HepG2 (cell line): Measurements from ENCODE around the gene CMIP. TPM values are rescaled to one million over a fixed set of nuclear protein-coding genes. Genes with fewer than 3 reads are reported as not detected.

Experiments
- AGO1 ChIP-seq: fragments of 200-400 bp; formaldehyde crosslinking; IDR thresholded peaks from 2 replicates; pipeline ENCODE4 v1.6.1; 2017; ENCODE audit warnings: mild to moderate bottlenecking, low read depth, low read length, moderate library complexity; ENCODE audit not compliant: poor library complexity, severe bottlenecking
- ATM ChIP-seq: fragments of 450-650 bp; IDR thresholded peaks from 2 replicates; pipeline ENCODE4 v1.7.1; 2017; ENCODE audit warnings: mild to moderate bottlenecking, borderline replicate concordance
- EED ChIP-seq: sonication (generic); formaldehyde crosslinking; IDR thresholded peaks from 2 replicates; pipeline ENCODE4 v1.5.0; 2020; ENCODE audit warnings: mild to moderate bottlenecking, missing genetic modification reagents
- IRF2 ChIP-seq: IDR thresholded peaks from 2 replicates; pipeline ENCODE4 v1.6.1; 2018; ENCODE audit warnings: missing genetic modification reagents, missing compliant biosample characterization
- KAT2B ChIP-seq: fragments of 150-350 bp; IDR thresholded peaks from 2 replicates; pipeline ENCODE4 v1.6.1; 2014; ENCODE audit warnings: low read depth, low read length, borderline replicate concordance
- RBFOX2 ChIP-seq: fragments of 200-400 bp; formaldehyde crosslinking; IDR thresholded peaks from 2 replicates; pipeline ENCODE4 v1.6.1; 2017; ENCODE audit warnings: low read depth, mild to moderate bottlenecking, low read length
- RFX1 ChIP-seq: fragments of 450-650 bp; IDR thresholded peaks from 2 replicates; pipeline ENCODE4 v1.6.1; 2017
- RXRA ChIP-seq: sonication (generic); formaldehyde crosslinking; IDR thresholded peaks from 2 replicates; pipeline ENCODE4 v1.5.1; 2020; ENCODE audit warnings: missing genetic modification reagents
- TAF1 ChIP-seq: sonication (generic); formaldehyde crosslinking; IDR thresholded peaks from 2 replicates; pipeline ENCODE4 v1.4.0; 2020; ENCODE audit warnings: missing genetic modification reagents
- TBP ChIP-seq: sonication (generic); formaldehyde crosslinking; IDR thresholded peaks from 2 replicates; pipeline ENCODE4 v1.5.0; 2020; ENCODE audit warnings: missing genetic modification reagents
- ZNF136 ChIP-seq: sonication (generic); formaldehyde crosslinking; IDR thresholded peaks from 2 replicates; pipeline ENCODE4 v1.8.1; 2022; ENCODE audit warnings: low read depth, mild to moderate bottlenecking, moderate library complexity, missing genetic modification reagents
- ZNF253 ChIP-seq: sonication (generic); formaldehyde crosslinking; IDR thresholded peaks from 2 replicates; pipeline ENCODE4 v1.8.0; 2022; ENCODE audit warnings: mild to moderate bottlenecking, missing genetic modification reagents, borderline replicate concordance
- ZNF451 ChIP-seq: sonication (generic); formaldehyde crosslinking; IDR thresholded peaks from 2 replicates; pipeline ENCODE4 v1.5.0; 2020; ENCODE audit warnings: mild to moderate bottlenecking, missing genetic modification reagents
- ZNF607 ChIP-seq: sonication (generic); formaldehyde crosslinking; IDR thresholded peaks from 2 replicates; pipeline ENCODE4 v1.5.1; 2020; ENCODE audit warnings: missing genetic modification reagents, mild to moderate bottlenecking, borderline replicate concordance
- polyA plus RNA-seq, 8 experiments: library from polyadenylated mRNA; depleted of rRNA in 3 of 8; stranded (reverse) in 7 of 8; unstranded in 1 of 8; fragments of >200 nt; fragmentation: Illumina TruSeq in 4 of 8; extraction: Trizol in 4 of 8; gene quantifications; 2 replicates each; pipeline versions ENCODE4 v1.2.1 to v1.2.3, GENCODE V29; 2011 to 2016; ENCODE audit warnings: low read depth in 4 of 8, missing spikeins in 1 of 8, mixed read lengths in 1 of 8; ENCODE audit not compliant: insufficient read depth in 1 of 8
- total RNA-seq, 5 experiments: library from RNA; depleted of rRNA; stranded (reverse); fragments of >200 nt; fragmentation: Illumina TruSeq; extraction: Trizol; gene quantifications; 2 replicates each; pipeline ENCODE4 v1.2.3, GENCODE V29; 2016; ENCODE audit warnings: low read depth in 1 of 5
- TF ChIP-seq, protein P1 (sequence below): sonication (generic); formaldehyde crosslinking; IDR thresholded peaks from 2 replicates; pipeline ENCODE4 v1.5.1; 2020; ENCODE audit warnings: mild to moderate bottlenecking, missing genetic modification reagents, moderate library complexity
- TF ChIP-seq, protein P2 (sequence below): sonication (generic); formaldehyde crosslinking; IDR thresholded peaks from 2 replicates; pipeline ENCODE4 v1.5.0; 2020; ENCODE audit warnings: mild to moderate bottlenecking, low read depth, missing genetic modification reagents, borderline replicate concordance
- TF ChIP-seq, protein P3 (sequence below): IDR thresholded peaks from 2 replicates; pipeline ENCODE4 v1.6.1; 2012; ENCODE audit warnings: inconsistent platforms
- TF ChIP-seq, protein P4 (sequence below): sonication (generic); formaldehyde crosslinking; IDR thresholded peaks from 2 replicates; pipeline ENCODE4 v1.4.0; 2020; ENCODE audit warnings: missing genetic modification reagents, borderline replicate concordance
- TF ChIP-seq, protein P5 (sequence below): sonication (generic); formaldehyde crosslinking; IDR thresholded peaks from 2 replicates; pipeline ENCODE4 v1.8.0; 2022; ENCODE audit warnings: missing genetic modification reagents, mild to moderate bottlenecking, inconsistent platforms, borderline replicate concordance

CMIP gene
- total and polyA plus RNA-seq, 2 of the 13 experiments (the other 11 are each of a cell fraction or from before 2014, with no cell fraction given), result 10.9 to 18.1 TPM

DNA sequence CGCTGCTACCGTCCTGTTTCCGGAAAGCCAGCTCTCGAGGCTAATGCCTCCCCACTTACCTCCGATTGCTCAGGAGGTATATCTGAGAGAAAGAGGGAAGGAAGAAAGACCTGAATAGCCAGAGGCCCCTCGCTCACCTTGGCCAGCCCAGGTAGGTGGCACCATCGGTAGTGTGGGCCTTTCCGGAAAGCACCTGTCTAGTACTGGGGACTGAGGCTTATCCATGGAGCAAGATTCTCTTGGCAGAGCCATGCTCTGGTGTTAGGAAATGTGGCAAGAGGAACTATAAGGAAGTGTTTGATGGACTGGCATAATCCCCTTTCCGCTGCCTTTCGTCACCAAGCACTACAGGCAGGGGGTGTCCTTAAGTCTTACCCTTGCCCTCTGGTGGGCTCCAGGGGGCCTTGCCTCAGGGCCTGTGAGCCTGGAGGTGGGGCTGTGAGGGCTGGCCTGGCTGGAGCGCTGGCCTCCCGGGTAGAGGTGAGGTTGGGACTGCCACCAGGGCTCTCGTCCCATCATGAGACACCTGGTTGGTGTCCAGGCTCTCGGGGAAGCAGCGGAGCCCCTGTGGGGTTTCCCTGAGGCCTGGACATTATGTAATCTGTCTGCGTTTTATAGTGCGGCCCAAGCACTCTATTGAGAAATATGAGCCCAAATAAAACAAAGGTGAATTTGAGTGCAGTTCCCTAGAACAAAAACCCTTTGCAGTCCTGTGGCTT lies 2.9 kb downstream of the CMIP start (continued):
- 0 out of 2 replicates have a peak, but pooled peaks have one; percentile 1 for TF ChIP-seq ZNF136 (CRISPR knock-in tag)
- peak; percentile 63; the same call in 1 of the 2 replicates for TF ChIP-seq RXRA (CRISPR knock-in tag)
- TF ChIP-seq, protein P1, sequence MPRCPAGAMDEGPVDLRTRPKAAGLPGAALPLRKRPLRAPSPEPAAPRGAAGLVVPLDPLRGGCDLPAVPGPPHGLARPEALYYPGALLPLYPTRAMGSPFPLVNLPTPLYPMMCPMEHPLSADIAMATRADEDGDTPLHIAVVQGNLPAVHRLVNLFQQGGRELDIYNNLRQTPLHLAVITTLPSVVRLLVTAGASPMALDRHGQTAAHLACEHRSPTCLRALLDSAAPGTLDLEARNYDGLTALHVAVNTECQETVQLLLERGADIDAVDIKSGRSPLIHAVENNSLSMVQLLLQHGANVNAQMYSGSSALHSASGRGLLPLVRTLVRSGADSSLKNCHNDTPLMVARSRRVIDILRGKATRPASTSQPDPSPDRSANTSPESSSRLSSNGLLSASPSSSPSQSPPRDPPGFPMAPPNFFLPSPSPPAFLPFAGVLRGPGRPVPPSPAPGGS, result no peak
- no peak for TF ChIP-seq ZNF451 (CRISPR knock-in tag)
- TF ChIP-seq, protein P2, sequence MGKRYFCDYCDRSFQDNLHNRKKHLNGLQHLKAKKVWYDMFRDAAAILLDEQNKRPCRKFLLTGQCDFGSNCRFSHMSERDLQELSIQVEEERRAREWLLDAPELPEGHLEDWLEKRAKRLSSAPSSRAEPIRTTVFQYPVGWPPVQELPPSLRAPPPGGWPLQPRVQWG (CRISPR knock-in tag), result no peak
- 0 out of 2 replicates have a peak, but pooled peaks have one; percentile 44 for TF ChIP-seq TAF1 (CRISPR knock-in tag)
- peak; percentile 38; the same call in 1 of the 2 replicates for TF ChIP-seq IRF2 (CRISPR knock-in tag)
- TF ChIP-seq, protein P3, sequence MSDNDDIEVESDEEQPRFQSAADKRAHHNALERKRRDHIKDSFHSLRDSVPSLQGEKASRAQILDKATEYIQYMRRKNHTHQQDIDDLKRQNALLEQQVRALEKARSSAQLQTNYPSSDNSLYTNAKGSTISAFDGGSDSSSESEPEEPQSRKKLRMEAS, result no peak; the same call in 1 of the 2 replicates
- TF ChIP-seq ZNF253 (CRISPR knock-in tag), result no peak
- no peak for TF ChIP-seq RFX1
- TF ChIP-seq, protein P4, sequence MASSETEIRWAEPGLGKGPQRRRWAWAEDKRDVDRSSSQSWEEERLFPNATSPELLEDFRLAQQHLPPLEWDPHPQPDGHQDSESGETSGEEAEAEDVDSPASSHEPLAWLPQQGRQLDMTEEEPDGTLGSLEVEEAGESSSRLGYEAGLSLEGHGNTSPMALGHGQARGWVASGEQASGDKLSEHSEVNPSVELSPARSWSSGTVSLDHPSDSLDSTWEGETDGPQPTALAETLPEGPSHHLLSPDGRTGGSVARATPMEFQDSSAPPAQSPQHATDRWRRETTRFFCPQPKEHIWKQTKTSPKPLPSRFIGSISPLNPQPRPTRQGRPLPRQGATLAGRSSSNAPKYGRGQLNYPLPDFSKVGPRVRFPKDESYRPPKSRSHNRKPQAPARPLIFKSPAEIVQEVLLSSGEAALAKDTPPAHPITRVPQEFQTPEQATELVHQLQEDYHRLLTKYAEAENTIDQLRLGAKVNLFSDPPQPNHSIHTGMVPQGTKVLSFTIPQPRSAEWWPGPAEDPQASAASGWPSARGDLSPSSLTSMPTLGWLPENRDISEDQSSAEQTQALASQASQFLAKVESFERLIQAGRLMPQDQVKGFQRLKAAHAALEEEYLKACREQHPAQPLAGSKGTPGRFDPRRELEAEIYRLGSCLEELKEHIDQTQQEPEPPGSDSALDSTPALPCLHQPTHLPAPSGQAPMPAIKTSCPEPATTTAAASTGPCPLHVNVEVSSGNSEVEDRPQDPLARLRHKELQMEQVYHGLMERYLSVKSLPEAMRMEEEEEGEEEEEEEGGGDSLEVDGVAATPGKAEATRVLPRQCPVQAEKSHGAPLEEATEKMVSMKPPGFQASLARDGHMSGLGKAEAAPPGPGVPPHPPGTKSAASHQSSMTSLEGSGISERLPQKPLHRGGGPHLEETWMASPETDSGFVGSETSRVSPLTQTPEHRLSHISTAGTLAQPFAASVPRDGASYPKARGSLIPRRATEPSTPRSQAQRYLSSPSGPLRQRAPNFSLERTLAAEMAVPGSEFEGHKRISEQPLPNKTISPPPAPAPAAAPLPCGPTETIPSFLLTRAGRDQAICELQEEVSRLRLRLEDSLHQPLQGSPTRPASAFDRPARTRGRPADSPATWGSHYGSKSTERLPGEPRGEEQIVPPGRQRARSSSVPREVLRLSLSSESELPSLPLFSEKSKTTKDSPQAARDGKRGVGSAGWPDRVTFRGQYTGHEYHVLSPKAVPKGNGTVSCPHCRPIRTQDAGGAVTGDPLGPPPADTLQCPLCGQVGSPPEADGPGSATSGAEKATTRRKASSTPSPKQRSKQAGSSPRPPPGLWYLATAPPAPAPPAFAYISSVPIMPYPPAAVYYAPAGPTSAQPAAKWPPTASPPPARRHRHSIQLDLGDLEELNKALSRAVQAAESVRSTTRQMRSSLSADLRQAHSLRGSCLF, result no peak
- TF ChIP-seq RBFOX2, result 0 out of 2 replicates have a peak, but pooled peaks have one; percentile 59
- 0 out of 2 replicates have a peak, but pooled peaks have one; percentile 21 for TF ChIP-seq EED (CRISPR knock-in tag)
- TF ChIP-seq TBP (CRISPR knock-in tag), result no peak
- TF ChIP-seq ATM, result no peak
- TF ChIP-seq KAT2B, result no peak
- TF ChIP-seq, protein P5, sequence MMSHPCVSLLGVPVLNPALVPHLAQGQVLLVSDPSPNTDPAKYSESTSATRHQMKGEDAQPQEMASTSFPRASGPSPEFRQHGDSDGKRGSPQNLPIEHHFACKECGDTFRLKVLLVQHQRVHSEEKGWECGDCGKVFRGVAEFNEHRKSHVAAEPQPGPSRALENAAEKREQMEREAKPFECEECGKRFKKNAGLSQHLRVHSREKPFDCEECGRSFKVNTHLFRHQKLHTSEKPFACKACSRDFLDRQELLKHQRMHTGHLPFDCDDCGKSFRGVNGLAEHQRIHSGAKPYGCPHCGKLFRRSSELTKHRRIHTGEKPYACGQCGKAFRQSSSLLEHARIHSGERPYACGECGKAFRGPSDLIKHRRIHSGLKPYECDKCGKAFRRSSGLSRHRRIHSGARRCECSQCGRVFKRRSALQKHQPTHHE (CRISPR knock-in tag), result no peak
- no peak for TF ChIP-seq AGO1
- TF ChIP-seq ZNF607 (CRISPR knock-in tag), result no peak
